ENCODE measurements around the gene MRC1. TPM values are rescaled to one million over a fixed set of nuclear protein-coding genes. Genes with fewer than 3 reads are reported as not detected.

Gene MRC1
- polyA plus RNA-seq, 3 donors: 8.4 to 10.3 (median 8.9) TPM

Other genes with a start within 250 kb of the MRC1 start
- 10 to 100 TPM; 13.1 to 15.9 (median 13.7) TPM for gene HACD1, start 192.0 kb upstream of the MRC1 start, polyA plus RNA-seq (ENCODE audit: insufficient read length in 3 of 3)
- 10 to 100 TPM; 25.2 to 28.1 (median 26.0) TPM for gene STAM, start 165.2 kb upstream of the MRC1 start, polyA plus RNA-seq (ENCODE audit: insufficient read length in 3 of 3)
- under 1 TPM; 0.22 to 0.43 (median 0.24) TPM for gene TMEM236, start 57.1 kb upstream of the MRC1 start, polyA plus RNA-seq (ENCODE audit: insufficient read length in 3 of 3)
- not detected for gene SLC39A12, start 142.6 kb downstream of the MRC1 start, polyA plus RNA-seq (ENCODE audit: insufficient read length in 3 of 3)

All from renal pelvis (tissue), 3 donors.